HepG2 (cell line): ENCODE data around the gene PYY.

Experiments used
- ATF2 ChIP-seq: sonication (generic); formaldehyde crosslinking; IDR thresholded peaks from 2 replicates; pipeline ENCODE4 v1.4.0; 2020; ENCODE audit warnings: missing genetic modification reagents
- NCOA2 ChIP-seq: sonication (generic); formaldehyde crosslinking; IDR thresholded peaks from 2 replicates; pipeline ENCODE4 v1.8.0; 2022; ENCODE audit warnings: inconsistent platforms

GRCh38 chr17:43951750-43952149 is 2.0 kb downstream of the PYY start:
- no peak for TF ChIP-seq ATF2 (CRISPR knock-in tag)
- no peak for TF ChIP-seq NCOA2 (CRISPR knock-in tag)
